Heart left ventricle (tissue), 13 donors: ENCODE measurements around the gene GJA4.

Experiments
- CTCF ChIP-seq, 12 donors: fragments of 200-600 bp; sonication (generic) in 4 of 12; IDR thresholded peaks; one replicate each; pipeline versions ENCODE4 v1.5.0 to v1.8.0; 2018 to 2022; ENCODE audit warnings: antibody characterized with exemption in 12 of 12, mild to moderate bottlenecking in 5 of 12
- POLR2A ChIP-seq, 2 donors: fragments of 450-650 bp; IDR thresholded peaks; one replicate each; pipeline ENCODE4 v1.6.1; 2017; ENCODE audit warnings: antibody characterized with exemption in 2 of 2, mild to moderate bottlenecking in 2 of 2, moderate library complexity in 2 of 2
- donor health status: ischemic (EF 13 %, LVEDD 7.1; RV severe dilation, severe dysfunction).
- donor health status: DM: no; HTN: yes; CAD: no.
- donor health status: DM: no; HTN: no; CAD: no.
- donor health status: ischemic (EF 25% LVEDD 6.9; RV normal size, moderate dysfunction).
- donor health status: ischemic (EF 25% LVEDD 5.7; RV mildly dilated, moderate dysfunction).
- donor health status: ischemic (EF 35%, LVEDD 5.7; RV mildly dilated, moderate dysfunction).
- donor health status: nonischemic (EF 11% LVEDD 7.7; RV severe dilation, severe dysfunction).
- donor health status: DM: yes; HTN: yes; CAD: no.
- donor health status: PGD.
- donor health status: ischemic (EF 29% LVEDD 5.4; RV normal size, mild dysfunction).
- donor health status: nonischemic (EF 23%, LVEDD 6.1; RV moderate dilation, normal function).

GRCh38 chr1:34831721-34832246 is 39.0 kb downstream of the GJA4 start:
- TF ChIP-seq CTCF (IDR thresholded peaks at IDR 0.05) (no peak), POLR2A (IDR thresholded peaks at IDR 0.05) (no peak)
